GM11168 (cell line): ENCODE data around the gene RUNX2.

Experiments used
- in situ Hi-C: fragments of 300-500 bp; cut with MboI; formaldehyde crosslinking; loops from one replicate; pipeline ENCODE4 v1.12.0; 2022; ENCODE audit warnings: low sequenced_read_pairs; ENCODE audit not compliant: unreplicated experiment

RUNX2 gene

DNA sequence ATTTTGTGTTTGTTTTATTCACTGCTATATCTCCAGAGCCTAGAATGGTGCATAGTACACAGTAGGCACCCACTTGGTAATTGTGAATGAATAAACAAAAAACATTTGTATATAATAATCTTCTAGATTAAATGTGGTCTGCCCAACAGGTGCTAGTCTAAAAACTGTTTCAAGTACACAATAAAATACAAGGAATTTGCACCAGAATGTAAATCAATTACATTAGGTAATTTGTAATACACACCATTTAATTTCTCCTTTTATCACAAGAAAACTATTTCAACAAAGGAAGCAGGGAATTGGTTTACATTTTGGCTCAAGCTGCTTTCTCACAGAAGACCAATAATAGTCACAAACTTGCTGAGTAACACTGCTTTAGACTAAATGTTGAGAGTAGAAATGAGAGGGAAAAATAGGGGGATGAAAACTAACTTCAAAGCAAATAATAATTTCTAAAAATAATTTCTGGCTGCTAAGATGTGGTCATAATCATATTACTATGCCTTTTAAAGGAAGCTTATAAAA is 22.1 kb downstream of the RUNX2 start:
- in situ Hi-C loops: no loop called here

DNA sequence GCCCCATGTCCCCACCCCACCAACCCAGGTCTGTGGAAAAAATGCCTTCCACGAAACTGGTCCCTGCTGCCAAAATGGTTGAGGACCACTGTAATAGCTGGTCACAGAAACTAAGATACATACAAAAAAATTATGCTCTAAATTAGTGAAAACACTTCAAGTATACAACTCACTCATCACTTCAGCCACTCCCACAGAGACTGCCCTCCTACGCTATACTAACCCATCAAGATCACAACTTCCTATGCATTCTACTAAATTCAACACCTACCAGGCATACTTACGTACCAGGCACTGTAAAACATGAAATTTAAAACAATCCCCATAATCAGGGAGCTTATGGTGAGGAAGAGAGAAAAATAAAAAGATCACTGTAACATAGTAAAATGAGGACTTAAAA is 22.9 kb downstream of the RUNX2 start:
- in situ Hi-C loops: no loop called here

DNA sequence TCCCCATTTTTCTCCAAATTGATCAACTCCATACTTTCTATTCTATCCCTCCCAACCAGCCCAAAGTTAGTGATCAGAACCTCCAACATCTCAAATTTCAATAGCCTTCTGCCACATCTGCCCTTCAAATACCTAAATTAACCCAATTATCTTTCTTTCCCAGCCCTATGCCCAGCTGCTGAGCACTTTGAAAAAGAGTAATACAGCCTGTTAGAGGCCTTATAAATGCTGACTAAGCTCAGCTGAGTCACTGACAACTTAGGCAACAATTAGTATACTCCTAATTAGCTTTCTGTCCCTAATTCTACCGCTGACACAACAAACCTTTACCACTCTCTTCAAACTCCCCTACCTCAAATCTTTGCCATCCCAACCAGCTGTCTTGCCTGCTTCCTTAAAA is 23.5 kb downstream of the RUNX2 start:
- in situ Hi-C loops: no loop called here

DNA sequence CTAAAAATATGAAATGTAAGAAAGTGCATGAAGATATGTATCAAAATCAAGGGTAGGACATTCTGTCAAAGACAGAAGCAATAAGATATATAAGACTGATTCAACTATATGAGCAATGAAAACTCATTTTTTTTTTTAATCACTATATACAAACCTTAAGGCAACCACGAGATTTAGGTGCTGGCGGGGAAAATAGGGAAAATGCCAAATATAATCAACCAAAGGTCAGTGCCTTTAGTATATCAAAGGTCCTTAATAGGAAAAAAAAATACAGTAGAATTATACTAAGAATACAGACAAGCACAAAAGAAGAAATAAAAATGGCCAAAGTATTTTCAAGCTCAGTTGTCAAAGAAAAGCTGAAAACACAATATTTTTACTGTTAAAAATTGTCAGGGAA is 25.5 kb downstream of the RUNX2 start:
- in situ Hi-C loops: no loop called here

DNA sequence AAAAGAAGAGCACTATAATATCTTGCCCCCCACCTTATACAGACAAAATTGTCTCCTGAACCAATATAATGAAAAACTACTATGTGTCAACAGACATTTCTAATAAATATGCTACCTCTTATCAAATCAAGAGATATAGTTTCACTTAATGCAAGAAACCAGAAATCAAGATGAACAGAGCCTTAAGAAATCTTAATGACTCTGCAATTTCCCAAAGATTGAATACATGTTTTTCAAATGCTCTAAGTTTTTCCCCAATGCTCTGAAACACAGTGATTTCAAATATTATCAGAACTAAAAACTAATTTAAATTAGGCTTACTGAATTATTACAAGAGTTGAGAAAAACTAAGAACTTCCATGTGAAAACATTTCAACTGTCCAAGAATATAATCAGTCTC is 36.3 kb downstream of the RUNX2 start:
- in situ Hi-C loops: no loop called here

DNA sequence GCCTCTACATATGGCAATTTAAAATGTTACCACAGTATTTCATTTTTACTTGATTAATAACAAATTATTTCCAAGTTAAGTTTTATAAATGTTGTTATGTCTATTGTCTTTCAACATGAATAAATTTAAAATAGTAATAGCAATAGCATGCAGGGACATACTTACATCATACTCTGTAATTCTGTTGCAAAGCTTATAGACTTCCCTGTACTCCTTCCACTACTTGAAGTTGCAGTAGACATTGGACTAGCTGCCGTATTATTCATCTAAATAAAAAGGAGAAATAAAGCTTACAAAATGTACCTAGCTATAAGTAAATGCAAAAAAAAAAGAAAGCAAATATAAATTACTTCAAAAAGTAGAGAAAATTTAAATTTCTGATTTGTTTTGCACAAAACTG is 36.9 kb downstream of the RUNX2 start:
- in situ Hi-C loops: no loop called here

DNA sequence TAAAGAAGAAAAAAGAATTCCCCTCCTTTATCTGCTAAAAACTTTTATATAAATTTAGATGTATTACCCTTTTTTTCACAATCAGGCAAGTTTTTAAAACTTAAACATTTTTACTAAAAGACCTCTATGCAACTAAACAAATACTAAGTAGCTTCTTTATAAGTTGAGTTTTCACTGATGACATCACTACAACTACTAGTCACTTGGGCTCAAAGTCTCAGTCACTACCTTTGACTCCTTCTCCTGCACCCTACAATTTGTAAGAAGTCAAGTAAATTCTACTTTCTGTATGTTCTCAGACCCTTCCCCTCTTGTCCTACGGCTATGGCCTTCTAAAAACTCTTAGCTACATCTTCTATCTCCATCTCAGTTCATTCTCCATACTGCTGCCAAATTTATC is 38.4 kb downstream of the RUNX2 start:
- in situ Hi-C loops: no loop called here

DNA sequence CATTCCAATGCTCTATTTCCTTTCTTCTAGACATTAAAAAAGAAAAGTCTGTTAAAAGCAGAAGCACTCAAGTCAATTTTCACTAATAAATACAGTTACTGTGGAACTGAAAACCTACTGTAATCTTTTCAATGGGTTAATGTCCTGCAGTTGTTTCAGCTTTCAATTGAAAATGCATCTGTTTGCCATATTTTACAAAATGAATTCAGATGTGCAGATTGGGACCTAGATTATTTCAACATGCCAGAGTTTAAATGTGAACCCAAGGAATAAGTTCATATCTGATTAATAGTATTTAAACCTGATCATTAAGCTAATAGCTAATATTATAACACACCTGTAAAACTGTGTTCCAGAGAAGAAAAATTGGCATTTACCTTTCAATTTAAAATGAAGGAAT is 39.9 kb downstream of the RUNX2 start:
- in situ Hi-C loops: no loop called here

DNA sequence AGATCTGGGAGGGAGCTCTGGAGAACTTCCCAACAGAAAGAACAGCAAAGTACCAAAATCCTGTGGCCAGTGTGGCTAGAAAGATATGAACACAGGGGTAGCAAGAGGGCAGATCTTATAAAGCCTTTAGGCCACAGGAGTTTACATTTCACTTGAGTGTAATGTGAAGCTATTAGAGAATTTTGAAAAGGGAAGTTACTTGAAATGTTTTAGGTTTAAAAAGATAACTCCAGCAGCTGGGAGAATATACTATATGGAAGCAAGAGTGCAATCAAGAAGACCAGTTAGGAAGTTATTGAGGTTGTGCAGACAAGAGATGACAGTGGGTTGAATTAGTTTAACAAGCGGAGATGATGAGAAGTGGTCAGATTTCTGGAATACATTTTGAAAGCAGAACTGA is 41.7 kb downstream of the RUNX2 start:
- in situ Hi-C loops: no loop called here

DNA sequence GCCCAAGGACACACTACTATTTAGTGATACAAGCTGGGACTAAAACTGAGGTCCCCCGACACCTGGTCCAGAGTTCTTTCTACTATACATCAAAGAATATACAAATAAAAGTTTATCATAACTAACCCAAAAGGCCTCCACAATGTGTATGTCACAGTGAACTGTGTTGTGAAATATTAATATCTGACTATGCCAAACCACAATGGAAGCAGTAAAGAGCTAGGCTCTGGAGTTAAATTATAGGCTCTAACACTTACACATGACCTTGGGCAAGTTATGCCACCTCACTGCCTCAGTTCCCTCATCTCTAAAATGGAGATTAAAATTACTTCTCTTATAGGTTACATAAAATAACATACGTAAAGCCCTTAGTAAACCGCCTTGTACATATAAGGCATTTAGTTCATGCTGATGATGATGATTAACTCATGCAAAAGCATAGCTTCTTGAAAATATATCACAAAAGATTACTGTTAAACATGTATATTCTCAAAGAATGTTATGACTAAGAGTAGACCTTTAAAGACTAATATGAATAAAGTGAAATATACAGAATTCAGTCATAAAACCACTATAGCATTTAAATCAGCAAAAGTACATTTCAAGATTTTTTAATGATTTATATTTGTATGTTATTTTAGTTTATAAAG is 43.9 kb downstream of the RUNX2 start:
- in situ Hi-C loops: no loop called here

DNA sequence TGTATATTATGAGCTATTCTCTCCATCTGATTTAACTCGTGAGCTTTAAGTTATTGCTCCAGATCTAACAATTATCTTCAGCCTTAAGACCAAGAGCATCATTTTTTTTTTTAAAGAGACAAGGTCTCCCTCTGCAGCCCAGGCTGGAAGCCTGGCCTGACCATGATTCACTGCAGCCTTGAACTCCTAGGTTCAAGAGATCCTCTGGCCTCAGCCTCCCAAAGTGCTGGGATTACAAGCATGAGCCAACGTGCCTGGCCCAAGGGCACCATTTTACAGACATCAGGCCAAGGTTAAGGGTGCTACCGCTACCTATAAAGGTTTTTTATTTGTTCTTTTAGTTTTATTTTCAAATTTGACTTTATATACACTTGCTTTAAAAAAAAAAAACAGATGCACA is 47.3 kb downstream of the RUNX2 start:
- in situ Hi-C loops: no loop called here

DNA sequence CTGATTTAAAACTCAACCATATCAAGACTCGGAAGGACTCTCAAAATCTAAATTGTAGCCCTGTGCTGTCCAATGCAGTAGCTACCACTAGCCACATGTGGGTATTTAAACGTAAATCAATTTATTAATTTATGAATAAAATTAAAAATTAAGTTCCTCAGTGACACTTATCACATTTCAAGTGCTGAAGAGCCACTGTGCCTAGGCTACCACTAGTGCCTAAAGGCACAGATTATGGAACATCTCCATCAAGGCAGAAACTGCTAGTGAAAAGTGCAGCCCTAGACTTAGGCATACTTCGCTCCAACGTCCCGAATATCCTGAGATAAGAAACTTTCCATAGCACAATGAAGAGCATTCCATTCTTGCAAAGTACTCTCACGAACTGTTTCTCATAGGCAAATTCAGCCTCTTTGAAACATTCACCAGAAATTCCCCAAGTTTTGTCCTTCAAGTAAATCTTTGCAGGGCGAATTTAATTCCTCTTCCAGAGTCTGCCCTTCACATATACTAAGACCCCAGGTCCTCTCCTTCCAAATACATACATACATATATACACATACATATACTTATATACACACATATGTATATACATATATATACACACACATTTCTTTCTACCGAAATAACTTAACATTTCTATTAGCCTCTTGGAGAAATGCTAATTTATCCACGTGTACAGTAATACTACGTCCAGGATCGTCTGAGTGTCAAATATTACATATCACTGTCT is 48.3 kb downstream of the RUNX2 start:
- in situ Hi-C loops: no loop called here

DNA sequence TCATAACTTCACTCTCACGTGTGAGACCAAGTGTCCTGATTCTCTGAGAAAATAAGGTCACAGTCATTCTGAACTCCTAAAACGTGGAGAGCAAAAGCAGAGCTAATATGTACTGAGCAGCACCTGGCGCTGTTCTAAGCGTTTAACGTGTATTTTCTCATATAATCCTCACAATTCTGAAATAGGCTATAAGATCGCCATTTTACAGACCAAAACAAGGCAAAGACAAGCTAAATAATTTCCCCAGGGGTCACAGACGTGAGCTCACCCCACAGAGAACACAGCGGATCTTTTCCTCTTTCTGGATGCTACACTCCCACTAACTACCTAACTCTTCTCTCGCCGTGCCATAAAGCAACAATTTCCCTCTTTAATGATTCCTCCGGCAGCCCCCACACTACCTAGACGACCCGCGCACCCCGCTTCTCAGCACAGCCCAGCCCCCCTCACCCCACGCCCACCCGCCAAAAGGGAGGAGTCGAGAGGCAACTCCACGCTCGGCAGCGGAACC is 49.0 kb downstream of the RUNX2 start:
- in situ Hi-C loops: no loop called here

DNA sequence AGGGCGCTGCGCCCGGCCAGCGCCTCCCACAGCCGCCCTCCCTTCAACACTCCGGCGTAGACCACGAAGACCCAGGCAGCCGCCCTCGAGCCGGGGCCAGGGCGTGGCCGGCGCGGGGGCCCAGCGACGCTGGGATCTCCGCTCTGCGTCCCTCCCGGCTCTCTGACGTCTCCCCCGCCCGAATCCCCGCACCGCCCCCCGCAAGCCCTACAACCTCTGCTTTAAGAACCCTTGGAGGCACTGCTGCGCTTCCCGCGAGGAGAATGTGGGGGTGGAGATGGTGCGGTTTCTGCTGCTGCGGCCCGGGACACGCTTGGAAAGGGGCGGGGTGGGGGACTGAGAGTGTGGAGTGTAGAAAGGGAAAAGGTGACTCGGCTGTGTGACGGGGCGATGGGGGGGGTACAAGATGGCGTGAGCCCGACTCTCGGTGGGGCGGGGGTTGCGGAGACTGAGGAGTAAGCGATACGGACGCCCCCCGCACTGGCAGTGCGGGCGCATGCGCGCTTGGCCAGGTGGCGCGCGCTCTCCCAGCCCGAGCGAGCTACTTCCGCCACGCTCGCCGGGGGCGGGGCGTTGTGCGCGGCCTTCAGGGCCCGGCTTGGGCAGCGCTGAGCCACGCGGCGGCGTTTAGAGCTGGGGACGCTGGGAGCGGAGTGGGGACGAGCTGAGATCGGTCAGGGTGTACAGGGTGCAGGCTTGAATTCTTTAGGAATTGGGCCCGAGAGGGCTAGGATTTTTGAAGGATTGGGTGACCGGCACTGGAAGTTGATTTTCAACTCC is 49.6 kb downstream of the RUNX2 start, which contains the start of gene SUPT3H:
Gene SUPT3H (minus strand): TSS at position 381 of the 780 bp plus-strand sequence.
- in situ Hi-C loops: no loop called here

DNA sequence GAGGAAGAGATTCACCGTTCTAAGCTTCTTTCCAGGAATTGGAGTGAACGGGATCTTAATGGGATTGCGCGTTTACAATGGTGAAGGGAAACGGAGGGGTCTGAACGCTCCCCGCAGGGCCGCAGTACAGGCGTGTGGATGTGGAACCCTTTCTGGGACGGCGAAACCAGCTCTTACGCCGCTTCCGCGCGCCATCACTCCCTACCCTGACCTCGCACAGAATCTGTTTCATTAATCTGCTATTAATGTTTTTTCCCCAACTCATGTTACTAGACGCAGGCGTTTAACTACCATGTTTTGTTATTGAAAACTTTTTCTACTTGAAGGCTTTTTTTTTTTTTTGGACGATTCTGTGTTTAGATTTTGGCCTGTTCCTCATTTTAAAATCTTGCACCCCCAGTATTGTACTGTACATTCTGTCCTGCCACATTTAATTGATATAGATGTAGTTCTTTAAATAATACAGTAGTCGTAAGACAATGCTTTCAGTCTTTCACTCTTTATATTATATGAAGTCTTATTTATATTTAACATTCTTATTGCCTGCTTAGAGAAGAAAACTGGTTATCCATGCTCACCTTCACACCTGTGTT is 50.3 kb downstream of the RUNX2 start:
- in situ Hi-C loops: no loop called here

DNA sequence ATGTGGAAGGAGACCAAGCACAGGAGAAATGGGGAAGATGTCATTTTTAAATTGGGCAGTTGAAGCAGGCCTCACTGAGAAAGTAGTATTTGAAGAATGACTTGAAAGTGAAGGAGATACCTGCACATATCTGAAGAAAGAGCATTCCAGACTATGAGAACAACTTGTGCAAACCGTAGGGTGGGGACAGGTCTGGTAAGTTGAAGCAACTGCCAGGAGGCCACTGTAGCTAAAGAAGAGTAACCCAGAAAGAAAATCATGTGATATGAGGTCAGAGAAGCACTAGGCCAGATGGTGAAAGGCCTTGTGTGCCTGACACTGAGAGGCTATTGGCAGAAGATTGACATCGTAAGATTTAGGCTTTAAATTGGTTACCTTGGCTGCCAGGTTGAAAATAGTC is 54.3 kb downstream of the RUNX2 start:
- in situ Hi-C loops: no loop called here

DNA sequence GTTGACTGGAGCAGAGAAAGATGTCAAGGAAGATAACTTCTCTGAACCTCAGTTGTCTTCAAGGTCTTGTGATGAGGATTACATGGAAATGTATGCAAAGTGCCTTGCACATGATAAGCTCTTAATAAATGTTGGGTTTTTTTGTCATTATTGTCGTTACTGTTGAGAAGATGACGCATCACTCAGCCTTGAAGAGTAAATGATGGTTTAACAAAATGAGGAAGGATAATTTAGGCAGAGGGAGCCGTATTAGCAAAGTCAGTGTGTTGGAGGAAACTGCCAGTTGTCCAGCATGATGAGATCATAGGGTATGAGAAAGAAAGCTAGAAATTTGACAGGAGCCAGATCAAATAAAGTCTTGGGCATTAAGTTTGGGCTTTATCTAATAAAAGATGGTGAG is 58.4 kb downstream of the RUNX2 start:
- in situ Hi-C loops: no loop called here

DNA sequence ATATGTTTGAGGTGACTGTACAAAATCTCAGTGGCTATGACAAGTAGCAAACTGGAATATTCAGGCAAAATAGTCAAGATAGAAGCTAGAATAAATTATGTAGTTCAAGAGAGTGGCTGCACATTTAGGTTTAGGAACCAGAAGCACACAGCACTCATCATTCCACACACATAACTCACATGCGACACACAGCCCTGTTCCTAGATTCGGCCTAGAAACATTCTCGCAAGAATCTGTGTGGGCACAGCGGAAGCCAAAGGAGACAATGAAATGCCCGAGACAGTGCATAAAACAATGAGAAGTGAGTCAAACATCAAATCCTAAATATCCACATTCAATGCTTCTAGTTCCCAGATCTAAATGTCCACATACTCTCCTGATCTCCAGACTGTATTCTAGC is 59.1 kb downstream of the RUNX2 start:
- in situ Hi-C loops: no loop called here

DNA sequence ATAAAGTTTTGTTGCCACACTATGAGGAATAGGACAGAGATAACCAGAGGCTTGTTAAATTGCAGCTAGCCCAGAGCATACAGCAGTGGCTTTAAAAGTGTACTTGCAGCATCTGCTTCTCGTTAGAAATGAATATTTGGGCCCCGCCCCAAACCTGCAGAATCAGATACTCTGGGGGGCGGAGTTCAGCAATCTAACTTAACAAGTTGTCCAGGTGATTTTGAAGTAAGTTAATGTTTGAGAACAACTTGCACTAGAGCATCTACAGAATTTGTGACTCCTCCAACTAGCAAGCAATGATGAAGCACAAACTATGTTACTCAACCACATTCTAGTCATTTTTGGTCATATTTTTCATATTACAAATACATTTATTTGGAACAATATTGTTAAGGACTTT is 60.2 kb downstream of the RUNX2 start:
- in situ Hi-C loops: no loop called here

DNA sequence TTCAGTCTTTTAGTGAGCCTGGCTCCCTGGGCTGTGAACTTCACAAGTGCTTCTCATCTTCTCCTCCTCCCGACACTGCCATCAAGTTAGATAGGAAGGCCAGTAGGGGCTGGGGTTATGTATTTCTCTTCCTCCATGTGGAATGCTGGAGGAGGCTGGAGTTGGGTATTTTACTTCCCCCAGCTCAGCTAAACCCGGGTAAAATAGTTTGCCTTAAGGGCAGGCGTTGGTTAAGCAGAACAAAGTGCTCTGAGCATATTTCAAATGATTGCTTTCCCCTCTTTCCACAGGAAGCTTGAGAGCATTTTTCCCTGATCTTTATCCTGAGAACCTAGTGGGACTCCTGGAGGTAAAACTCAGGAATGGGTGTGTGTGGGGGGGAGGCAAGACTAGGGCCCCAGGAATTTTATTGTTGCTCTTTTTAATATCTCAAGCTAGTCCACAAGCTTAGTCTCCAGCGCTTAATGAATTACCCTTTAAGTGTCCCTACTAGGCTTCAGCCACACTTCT is 66.5 kb downstream of the RUNX2 start:
- in situ Hi-C loops: no loop called here
